HepG2 (cell line): Measurements from ENCODE around the gene ZNF217. TPM values are rescaled to one million over a fixed set of nuclear protein-coding genes. Genes with fewer than 3 reads are reported as not detected.

Source experiments
- BRCA1 ChIP-seq: sonication (generic); formaldehyde crosslinking; IDR thresholded peaks from 2 replicates; pipeline ENCODE4 v1.4.0; 2020; ENCODE audit warnings: missing genetic modification reagents
- CCDC6 ChIP-seq: sonication (generic); formaldehyde crosslinking; IDR thresholded peaks from 2 replicates; pipeline ENCODE4 v1.8.1; 2022; ENCODE audit warnings: mild to moderate bottlenecking, missing genetic modification reagents, moderate library complexity
- CSRNP2 ChIP-seq: sonication (generic); formaldehyde crosslinking; conservative IDR thresholded peaks from 2 replicates; pipeline ENCODE4 v1.8.0; 2022; ENCODE audit warnings: low read depth, missing genetic modification reagents
- ETV5 ChIP-seq: IDR thresholded peaks from 2 replicates; pipeline ENCODE4 v1.6.1; 2018; ENCODE audit warnings: missing biosample characterization, missing genetic modification reagents, inconsistent platforms, borderline replicate concordance
- HIC2 ChIP-seq: sonication (generic); formaldehyde crosslinking; IDR thresholded peaks from 2 replicates; pipeline ENCODE4 v1.9.0; 2022; ENCODE audit warnings: low read depth, missing genetic modification reagents
- HOXA5 ChIP-seq: sonication (generic); formaldehyde crosslinking; IDR thresholded peaks from 2 replicates; pipeline ENCODE4 v1.4.0; 2020; ENCODE audit warnings: missing genetic modification reagents
- IKZF1 ChIP-seq: fragments of 450-650 bp; IDR thresholded peaks from 2 replicates; pipeline ENCODE4 v1.7.1; 2016
- MXD3 ChIP-seq: IDR thresholded peaks from 2 replicates; pipeline ENCODE4 v1.6.1; 2016; ENCODE audit warnings: mild to moderate bottlenecking, missing biosample characterization, missing genetic modification reagents
- PPARG ChIP-seq: conservative IDR thresholded peaks from 2 replicates; pipeline ENCODE4 v1.6.1; 2016; ENCODE audit warnings: missing biosample characterization, missing genetic modification reagents
- STAT5B ChIP-seq: sonication (generic); formaldehyde crosslinking; IDR thresholded peaks from 2 replicates; pipeline ENCODE4 v1.4.0; 2020; ENCODE audit warnings: missing genetic modification reagents
- TCF7L2 ChIP-seq: IDR thresholded peaks from 2 replicates; pipeline ENCODE4 v1.6.1; 2011; ENCODE audit warnings: mild to moderate bottlenecking, low read depth, low read length, moderate library complexity
- TFDP1 ChIP-seq: IDR thresholded peaks from 2 replicates; pipeline ENCODE4 v1.6.1; 2016; ENCODE audit warnings: missing compliant biosample characterization, missing genetic modification reagents, borderline replicate concordance
- USF2 ChIP-seq, 2 experiments: sonication (generic) in 1 of 2; formaldehyde crosslinking in 1 of 2; IDR thresholded peaks; 2 replicates each; pipeline versions ENCODE4 v1.5.1 to v1.6.1; 2011 to 2020; ENCODE audit warnings: borderline replicate concordance in 1 of 2, low read depth in 1 of 2, low read length in 1 of 2, mild to moderate bottlenecking in 1 of 2, missing genetic modification reagents in 1 of 2, moderate library complexity in 1 of 2
- ZBTB7B ChIP-seq: sonication (generic); formaldehyde crosslinking; IDR thresholded peaks from 2 replicates; pipeline ENCODE4 v1.4.0; 2020; ENCODE audit warnings: missing genetic modification reagents
- ZHX1 ChIP-seq: sonication (generic); formaldehyde crosslinking; IDR thresholded peaks from 2 replicates; pipeline ENCODE4 v1.8.1; 2022; ENCODE audit warnings: low read depth, mild to moderate bottlenecking, missing genetic modification reagents
- ZNF274 ChIP-seq: sonication (generic); formaldehyde crosslinking; IDR thresholded peaks from 2 replicates; pipeline ENCODE4 v1.5.1; 2020; ENCODE audit warnings: mild to moderate bottlenecking, missing genetic modification reagents
- ZNF546 ChIP-seq: sonication (generic); formaldehyde crosslinking; conservative IDR thresholded peaks from 2 replicates; pipeline ENCODE4 v1.8.1; 2023; ENCODE audit warnings: mild to moderate bottlenecking, missing genetic modification reagents
- ZNF674 ChIP-seq: sonication (generic); formaldehyde crosslinking; IDR thresholded peaks from 2 replicates; pipeline ENCODE4 v1.5.0; 2020; ENCODE audit warnings: low read depth, mild to moderate bottlenecking, missing genetic modification reagents
- polyA plus RNA-seq, 8 experiments: library from polyadenylated mRNA; depleted of rRNA in 3 of 8; stranded (reverse) in 7 of 8; unstranded in 1 of 8; fragments of >200 nt; fragmentation: Illumina TruSeq in 4 of 8; extraction: Trizol in 4 of 8; gene quantifications; 2 replicates each; pipeline versions ENCODE4 v1.2.1 to v1.2.3, GENCODE V29; 2011 to 2016; ENCODE audit warnings: low read depth in 4 of 8, missing spikeins in 1 of 8, mixed read lengths in 1 of 8; ENCODE audit not compliant: insufficient read depth in 1 of 8
- total RNA-seq, 5 experiments: library from RNA; depleted of rRNA; stranded (reverse); fragments of >200 nt; fragmentation: Illumina TruSeq; extraction: Trizol; gene quantifications; 2 replicates each; pipeline ENCODE4 v1.2.3, GENCODE V29; 2016; ENCODE audit warnings: low read depth in 1 of 5

ZNF217 gene
- total and polyA plus RNA-seq, 2 of the 13 experiments (the other 11 are each of a cell fraction or from before 2014, with no cell fraction given) = 22.3 to 29.8 TPM

GRCh38 chr20:53623454-53624211, 30.0 kb upstream of the ZNF217 start (continued):
- TF ChIP-seq IKZF1 (no peak), CCDC6 (CRISPR knock-in tag) (no peak), HOXA5 (CRISPR knock-in tag) (no peak), CSRNP2 (CRISPR knock-in tag) (no peak), ZNF546 (peak; percentile 61; the same call in 1 of the 2 replicates), HIC2 (no peak; the same call in 1 of the 2 replicates), TCF7L2 (no peak), ZHX1 (CRISPR knock-in tag) (peak; percentile 65; the same call in 1 of the 2 replicates), USF2 (IDR thresholded peaks at IDR 0.05; ENCODE audit: low read depth, low read length) (no peak; the same call in 1 of the 2 replicates), USF2 (CRISPR knock-in tag; IDR thresholded peaks at IDR 0.05; ENCODE audit: borderline replicate concordance) (no peak), ZBTB7B (CRISPR knock-in tag) (0 out of 2 replicates have a peak, but pooled peaks have one; percentile 71), ZNF274 (CRISPR knock-in tag) (no peak), MXD3 (CRISPR knock-in tag) (no peak), ETV5 (CRISPR knock-in tag) (peak; percentile 50; the same call in 1 of the 2 replicates), TFDP1 (peak; percentile 56; the same call in 1 of the 2 replicates), ZNF674 (no peak), PPARG (peak; percentile 99), STAT5B (no peak), BRCA1 (CRISPR knock-in tag) (no peak)
